HG03175 (cell line): ENCODE data around the gene MRGPRF.

ENCODE experiments used
- ATAC-seq: cut with Tn5 transposase; IDR thresholded peaks from one replicate; pipeline ENCODE4 v1.9.1; 2021; ENCODE audit warnings: mild to moderate bottlenecking, moderate library complexity; ENCODE audit not compliant: unreplicated experiment

The MRGPRF gene

DNA sequence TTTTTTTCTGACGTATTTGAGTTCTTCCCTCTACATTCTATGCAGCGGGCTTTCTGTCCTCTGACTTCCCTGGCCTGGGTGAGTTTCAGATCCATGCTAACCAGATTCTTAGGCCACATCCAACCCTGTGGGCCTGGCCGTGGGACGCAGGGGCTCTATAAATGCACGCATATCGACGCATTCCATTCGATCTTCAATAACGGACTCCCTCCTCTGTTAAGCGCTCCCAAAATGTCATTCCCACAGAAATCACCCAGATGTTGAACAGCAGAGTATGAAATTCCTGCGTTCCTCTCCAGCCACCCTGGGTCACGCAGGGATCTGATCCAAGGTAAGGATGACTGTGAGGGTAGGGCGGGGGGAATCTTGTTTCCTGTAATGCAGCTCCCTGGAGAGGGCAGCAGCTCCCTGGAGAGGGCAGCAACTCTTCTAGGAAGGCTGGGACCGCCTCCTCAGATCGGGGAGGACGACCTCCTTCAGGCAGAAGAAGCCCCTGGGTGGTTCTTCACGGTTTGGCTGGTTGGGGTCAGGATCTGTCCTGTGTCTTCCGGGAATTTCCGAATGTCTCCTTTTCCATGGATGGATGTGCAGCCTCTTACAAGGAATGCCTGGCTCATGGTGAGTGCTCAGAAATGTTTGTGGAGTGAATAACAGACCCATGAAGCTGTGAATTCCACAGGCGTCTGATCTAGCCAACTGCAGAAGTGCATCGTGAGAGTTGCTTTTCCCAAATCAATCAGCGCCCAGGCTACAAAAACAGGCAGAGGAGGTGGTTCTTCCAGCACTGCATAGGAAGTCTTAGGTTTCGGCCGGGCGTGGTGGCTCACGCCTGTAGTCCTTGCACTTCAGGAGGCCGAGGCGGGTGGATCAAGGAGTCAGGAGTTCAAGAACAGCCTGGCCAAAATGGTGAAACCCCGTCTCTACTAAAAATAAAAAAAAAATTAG, 44.5 kb downstream of the MRGPRF start:
- no peak for ATAC-seq

DNA sequence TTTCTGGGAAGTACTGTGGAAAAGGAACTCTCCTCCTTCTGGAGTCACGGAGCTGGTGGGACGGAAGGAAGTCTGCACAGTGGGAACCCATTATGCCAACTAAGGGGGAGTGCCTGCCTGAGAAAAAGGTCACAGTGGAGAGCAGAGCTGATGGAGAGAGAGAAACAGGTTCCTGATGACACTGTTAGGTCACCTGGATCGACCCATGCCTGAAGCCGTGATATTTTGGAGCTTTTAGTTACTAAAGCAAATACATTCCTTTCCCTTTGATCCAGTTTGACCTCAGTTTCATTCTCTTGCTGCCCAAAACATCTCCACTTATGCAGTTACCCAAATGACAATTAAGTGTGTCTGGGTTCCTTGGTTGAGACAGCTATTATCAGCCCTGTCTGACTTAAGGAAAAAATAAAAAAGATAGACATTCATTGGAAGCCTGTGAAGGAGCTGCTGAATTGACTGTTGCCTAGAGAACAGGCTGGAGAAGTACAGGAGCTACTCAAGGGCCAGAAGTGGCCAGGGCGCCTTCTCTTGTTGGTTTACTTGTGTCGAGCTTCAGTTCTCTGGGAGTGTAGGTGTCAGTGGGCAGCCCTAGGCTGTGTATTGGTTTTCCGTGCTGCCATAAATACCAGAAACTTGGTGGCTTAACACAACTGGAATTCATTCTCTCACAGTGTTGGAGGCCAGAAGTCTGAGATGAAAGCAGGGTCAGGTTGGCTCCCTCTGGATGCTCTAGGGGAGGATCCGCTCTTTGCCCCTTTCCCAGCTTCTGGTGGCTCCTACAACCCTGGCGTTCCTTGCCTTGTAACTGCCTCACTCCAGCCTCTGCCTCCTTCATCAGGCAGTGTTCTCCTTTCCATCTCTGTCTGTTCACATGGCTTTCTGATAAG, 45.9 kb downstream of the MRGPRF start:
- ATAC-seq, result no peak

- ATAC-seq, result no peak
Measured at GRCh38 chr11:68965901-68966853, 46.9 kb downstream of the MRGPRF start.

- ATAC-seq, result no peak
Measured at GRCh38 chr11:68963779-68964178, 49.3 kb downstream of the MRGPRF start.

DNA sequence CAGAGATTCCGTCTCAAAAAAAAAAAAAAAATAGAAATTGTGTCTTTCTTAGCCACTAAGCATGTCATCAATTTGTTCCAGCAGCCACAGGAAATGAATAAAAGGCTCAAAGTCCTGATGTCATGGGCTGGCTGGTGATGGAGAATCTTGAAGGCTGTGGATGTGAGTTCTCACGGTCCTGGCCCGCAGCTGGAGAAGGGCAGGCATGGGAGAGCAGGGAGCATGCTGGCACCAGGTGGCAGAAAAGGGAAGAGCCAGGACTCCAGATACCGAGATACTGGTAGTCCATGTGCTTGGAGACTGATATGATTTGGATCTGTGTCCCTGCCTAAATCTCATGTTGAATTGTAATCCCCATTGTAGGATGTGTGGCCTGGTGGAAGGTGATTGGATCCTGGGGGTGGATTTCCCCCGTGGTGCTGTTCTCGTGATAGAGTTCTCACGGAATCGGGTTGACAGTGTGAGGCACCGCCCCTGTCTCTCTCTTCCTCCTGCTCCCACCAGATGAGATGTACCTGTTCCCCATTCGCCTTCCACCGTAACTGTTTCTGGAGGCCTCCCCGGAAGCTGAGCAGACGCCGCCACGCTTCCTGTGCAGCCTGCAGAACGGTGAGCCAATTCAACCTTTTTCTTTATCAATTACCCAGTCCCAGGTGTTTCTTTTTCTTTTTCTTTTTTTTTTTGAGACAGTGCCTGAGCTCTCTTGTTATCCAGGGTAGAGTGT, 50.4 kb downstream of the MRGPRF start:
- no peak for ATAC-seq

- no peak for ATAC-seq
Measured at GRCh38 chr11:68961245-68961644, 51.8 kb downstream of the MRGPRF start.

DNA sequence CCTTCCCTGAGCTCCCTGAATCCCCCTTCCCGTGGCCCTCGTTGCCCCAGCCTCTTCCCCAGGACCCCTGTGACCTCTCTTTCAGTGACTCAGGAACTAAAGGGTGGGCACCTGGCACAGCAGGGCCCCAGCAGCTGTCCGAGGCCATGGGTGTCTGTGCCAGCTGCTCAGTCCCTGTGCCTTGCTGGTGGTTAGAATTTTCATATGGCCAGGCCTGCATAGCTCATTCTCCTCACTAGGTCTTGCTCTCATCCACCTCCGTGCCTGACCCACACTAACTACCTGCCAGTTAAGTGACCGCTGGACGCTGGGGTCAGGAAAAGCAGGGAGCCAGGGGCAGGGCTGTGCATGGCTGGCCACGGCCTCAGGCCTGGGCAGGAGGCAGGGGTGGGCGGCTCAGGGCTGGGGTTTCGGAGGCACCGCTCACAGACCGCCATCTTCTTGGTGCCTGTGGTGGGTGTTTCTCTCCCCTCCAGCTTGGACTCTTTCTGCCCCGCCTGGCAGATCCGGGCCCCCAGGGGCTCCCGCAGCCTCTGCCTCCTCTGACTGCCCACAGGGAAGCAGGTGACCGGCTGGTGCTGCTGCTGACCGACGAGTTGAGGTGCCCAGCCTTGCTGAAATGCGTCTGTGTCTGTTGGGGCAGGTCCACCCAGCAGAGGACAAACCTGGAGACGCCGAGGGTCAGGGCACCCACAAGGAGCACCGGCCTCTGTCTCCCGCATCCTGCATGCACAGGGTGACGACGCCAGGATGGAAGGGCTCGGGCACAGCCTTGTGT, 52.6 kb downstream of the MRGPRF start:
- no peak for ATAC-seq

DNA sequence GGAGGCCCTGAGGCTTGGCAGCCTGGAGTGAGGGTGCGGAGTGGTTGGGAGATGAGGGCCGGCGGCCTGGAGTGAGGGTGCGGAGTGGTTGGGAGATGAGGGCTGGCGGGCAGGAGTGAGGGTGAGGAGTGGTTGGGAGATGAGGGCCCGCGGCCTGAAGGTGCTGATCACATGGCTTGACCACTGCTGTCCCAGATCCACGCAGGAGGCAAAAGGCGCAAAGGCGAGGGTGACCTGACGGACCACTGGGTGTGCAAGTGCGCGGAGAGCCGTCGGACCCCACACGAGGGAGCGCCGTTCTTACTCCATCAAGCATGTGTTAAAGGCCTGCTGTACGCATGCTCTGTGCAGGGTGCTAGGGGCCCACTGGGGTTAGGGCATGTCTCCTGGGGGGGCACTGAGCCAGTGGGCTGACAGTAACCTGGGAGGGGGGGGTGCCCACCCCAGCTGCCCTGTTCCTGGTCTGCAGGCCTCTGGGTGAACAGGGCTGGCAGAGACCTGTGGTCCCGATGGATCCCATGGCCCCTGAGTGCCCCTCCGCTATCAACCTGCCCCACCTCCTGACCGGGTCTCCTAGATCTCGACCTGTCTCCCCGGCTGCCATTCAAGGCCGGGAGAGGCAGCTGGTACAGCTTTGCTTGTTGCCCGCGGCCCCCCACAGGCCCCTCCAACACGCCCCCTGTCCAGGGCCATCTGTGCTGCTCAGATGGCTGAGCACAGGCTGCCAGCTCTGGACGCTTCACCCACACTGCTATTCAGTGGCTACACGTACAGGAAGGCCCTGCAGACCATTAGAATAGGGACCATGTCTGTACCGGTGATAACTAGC, 53.4 kb downstream of the MRGPRF start:
- no peak for ATAC-seq

DNA sequence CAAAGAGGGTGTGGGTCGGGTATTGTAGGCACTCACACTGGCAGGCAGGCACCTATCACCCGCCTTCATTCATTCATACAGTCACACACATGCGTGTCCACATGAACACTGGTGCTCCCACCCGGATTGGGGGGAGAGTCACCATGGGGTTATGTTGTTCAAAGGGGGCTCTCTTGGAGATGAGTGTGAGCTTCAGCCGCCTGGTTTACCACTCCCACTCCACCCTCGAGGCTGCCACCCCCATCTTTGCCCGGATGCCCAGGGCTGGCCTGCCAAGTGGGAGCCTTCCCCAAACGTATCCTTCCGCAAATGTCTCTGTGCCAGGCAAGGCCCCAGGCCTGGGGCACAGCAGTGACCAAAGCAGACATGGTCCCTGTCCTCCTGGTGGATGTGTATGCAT, 54.8 kb downstream of the MRGPRF start:
- no peak for ATAC-seq

- no peak for ATAC-seq
Measured at GRCh38 chr11:68956547-68957254, 56.3 kb downstream of the MRGPRF start.

- ATAC-seq, result no peak
Measured at GRCh38 chr11:68956142-68956541, 56.9 kb downstream of the MRGPRF start.

GRCh38 chr11:68955607-68955958, 57.5 kb downstream of the MRGPRF start:
- no peak for ATAC-seq

DNA sequence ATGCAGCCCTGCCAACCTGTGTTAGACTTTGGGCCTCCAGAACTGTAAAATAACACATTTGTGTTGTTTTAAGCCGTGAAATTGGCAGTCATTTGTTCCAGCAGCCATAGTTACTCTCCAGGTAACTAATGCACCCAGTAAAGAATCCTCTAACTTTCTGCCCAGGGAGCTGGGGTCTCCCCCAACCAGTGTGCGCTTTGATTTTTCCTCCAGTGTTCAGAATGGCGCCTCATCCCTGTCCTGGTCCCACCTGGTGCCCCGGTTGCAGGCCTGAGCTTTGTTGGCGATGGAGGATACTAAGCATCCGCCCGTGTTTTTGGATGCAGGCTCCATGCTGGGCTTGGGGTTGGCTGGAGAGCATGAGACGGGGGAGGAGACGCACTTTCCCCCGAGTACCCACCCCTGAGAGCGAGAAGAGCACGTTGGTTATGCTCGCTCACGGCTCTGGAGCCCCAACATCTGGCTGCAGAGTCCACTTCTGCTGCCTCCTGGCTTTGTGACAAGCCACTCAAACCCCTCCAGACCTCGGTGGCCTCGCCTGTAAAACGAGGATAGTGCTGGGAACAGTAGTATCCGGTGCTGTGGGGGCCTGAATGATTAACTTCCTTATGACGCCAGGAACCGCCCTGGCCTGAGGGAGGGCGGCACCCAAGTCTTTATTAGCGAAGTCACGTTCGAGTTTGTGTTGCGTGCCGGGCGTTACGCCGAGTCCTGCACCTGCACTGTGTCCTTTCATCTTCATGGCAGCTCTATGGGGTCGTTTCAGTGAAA, 58.0 kb downstream of the MRGPRF start:
- no peak for ATAC-seq
